HG02840 (cell line): ENCODE results near the gene BIN1.
"Not testable (repeated sequence)": the region's sequence is repeated elsewhere in the genome, so short reads cannot be mapped to it uniquely, and the experiment has no call there.

Experiments used
- ATAC-seq: cut with Tn5 transposase; IDR thresholded peaks from one replicate; pipeline ENCODE4 v1.9.1; 2021; ENCODE audit warnings: mild to moderate bottlenecking, moderate library complexity, moderate number of reproducible peaks; ENCODE audit not compliant: unreplicated experiment, low FRiP score

The BIN1 gene

GRCh38 chr2:127134833-127135830, 28.2 kb upstream of the BIN1 start:
- no peak for ATAC-seq

DNA sequence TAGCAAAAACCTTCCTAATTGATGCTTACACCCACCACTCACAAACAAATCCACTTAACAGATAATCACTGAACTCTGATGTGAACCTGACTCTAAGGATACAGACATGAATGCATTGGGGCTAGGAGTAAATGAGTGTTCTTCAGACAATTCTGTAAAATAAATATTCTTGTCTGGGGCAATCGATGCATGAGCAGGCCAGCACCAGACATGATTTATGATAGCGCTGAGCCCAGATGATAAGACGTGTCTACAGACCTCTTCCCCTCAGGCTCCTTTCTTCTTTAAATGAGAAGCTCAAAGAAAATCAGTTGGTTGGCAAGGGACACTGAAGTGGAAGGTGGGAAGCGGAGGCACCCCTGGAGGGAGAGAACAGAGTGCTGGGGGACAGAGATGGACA, 27.3 kb upstream of the BIN1 start:
- no peak for ATAC-seq

GRCh38 chr2:127133793-127134192, 26.8 kb upstream of the BIN1 start:
- ATAC-seq, result no peak

DNA sequence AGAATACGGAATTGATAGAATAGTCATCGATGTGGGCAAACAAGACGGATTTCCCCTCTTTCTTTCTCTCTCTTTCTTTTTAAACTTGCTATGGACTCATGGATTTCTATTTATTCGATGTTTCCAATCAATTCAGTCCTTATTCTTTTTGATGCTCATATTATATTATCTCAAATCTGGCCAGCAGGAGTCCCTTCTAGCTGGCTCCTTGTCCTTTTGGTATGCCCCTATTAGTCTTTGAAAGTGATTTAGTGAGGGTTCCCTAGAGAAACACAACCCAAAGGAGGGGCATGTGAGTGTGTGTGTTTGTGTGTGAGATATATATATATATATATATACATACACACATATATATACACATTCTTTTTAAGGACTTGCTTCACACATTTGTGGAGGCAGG, 23.5 kb upstream of the BIN1 start:
- no peak for ATAC-seq

- no peak for ATAC-seq
These were observed 23.0 kb upstream of the BIN1 start for GRCh38 chr2:127129937-127130336.

GRCh38 chr2:127128445-127128904, 21.5 kb upstream of the BIN1 start:
- peak; percentile 75 for ATAC-seq

DNA sequence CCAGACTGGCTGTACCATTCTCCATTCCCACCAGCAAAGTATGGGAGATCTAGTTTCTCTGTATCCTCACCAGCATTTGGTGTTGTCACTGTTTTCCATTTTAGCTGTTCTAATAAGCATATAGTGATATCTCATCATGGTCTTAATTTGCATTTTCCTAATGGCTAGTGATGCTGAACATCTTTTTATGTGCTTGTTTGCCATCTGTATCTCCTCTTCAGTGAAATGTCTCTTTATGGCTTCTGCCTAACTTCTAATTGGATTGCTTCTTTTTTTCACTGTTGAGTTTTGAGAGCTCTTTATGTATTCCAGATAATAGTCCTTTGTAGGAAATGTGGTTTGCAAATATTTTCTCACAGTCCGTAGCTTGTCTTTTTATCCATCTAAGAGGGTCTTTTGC, 18.9 kb upstream of the BIN1 start:
- no peak for ATAC-seq

- no peak for ATAC-seq
These were observed 17.5 kb upstream of the BIN1 start for GRCh38 chr2:127124426-127124825.

DNA sequence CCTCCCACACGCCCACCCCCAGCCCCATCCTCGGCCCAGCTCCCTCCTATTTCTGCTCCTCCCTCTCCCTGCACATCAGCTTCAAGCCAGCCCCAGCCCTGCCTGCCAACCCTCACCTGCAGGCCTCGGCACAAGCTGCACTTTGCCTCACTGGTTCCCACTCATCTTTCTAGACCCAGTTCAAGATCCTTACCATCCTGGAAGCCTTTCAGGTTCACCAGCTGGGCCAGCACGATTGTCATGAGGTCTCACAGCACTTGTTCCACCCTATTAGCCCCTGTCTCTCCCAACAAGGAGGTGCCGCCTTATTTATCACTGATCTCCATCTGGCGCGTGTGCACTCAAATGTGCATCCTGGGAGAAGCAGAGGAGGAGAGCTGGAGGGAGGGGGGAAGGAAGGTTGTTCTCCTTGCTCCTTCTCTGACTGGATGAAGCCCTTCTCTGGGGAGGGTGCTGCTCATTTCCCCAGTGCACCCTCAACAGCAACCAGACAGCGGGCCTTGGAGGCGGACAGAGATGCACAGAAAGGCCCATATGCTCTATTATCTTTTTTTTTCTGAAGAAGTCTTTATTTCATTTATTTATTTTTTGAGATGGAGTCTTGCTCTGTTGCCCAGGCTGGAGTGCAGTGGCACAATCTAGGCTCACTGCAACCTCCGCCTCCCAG, 15.5 kb upstream of the BIN1 start:
- no peak for ATAC-seq

DNA sequence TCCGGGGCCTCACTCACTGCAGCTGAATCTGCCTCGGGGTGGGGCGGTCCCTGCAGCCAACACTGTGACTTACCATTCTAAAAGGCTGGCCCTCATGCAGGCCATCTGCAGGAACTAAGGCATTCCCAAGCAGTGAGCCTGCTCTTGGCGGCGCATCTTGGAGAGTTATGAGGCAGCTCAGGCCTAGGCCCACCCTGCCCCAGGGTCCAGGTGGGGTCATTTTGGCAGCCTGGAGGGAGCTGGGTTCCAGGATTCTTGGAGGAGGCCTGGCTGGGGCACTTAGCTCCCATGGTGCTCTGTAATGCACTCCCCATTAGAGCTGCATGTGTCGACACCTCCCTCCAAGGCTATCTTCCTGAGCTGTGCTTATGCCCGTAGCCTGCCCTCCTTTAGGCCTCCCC, 14.8 kb upstream of the BIN1 start:
- no peak for ATAC-seq

- ATAC-seq, result no peak
These were observed 14.4 kb upstream of the BIN1 start for GRCh38 chr2:127121353-127121752.

GRCh38 chr2:127120408-127120807, 13.5 kb upstream of the BIN1 start:
- not testable (repeated sequence) for ATAC-seq

GRCh38 chr2:127118467-127118866, 11.5 kb upstream of the BIN1 start:
- ATAC-seq, result no peak

DNA sequence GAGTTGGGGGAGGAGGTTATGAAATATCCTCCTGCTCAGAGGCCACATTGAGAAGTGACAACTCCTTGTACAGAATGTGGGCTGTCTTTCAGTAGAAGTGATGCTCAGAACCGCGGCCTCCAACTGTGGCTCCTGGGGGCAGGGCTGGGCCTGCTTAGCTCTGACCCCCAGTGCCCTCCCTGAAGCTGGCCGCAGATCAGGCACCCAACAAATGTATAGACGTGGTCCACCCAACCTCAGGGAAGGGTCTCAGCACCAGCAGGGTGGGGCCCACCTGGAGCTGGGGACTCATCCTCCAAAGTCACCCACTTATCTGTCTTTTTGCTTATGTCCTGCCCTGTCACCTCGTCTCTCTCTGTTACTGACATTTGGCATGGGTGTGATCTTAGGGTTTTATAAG, 11.1 kb upstream of the BIN1 start:
- no peak for ATAC-seq

GRCh38 chr2:127117603-127118002, 10.6 kb upstream of the BIN1 start:
- ATAC-seq, result no peak

GRCh38 chr2:127115471-127116199, 8.7 kb upstream of the BIN1 start:
- ATAC-seq, result no peak

GRCh38 chr2:127110985-127111384, 4.0 kb upstream of the BIN1 start:
- ATAC-seq, result no peak

GRCh38 chr2:127108090-127108523, 1.2 kb upstream of the BIN1 start:
- ATAC-seq, result no peak

DNA sequence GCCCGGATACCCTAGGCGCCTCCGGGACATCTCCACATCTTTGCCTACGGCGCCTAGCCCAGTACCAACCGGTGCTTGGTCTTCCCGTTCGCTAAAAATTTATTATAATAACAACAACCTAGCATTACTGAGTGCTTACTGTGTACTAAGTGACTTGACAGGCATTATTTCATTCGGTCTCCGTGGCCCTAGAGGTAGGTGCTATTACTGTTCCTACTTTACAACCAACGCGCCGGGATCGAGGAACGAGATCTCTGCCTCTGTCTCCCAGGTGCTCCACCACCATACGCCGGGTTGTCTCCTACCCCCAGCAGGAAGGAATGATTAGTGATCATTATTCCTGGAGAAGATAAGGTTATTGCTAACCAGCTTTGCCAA, 657 bp upstream of the BIN1 start:
- peak; percentile 18 for ATAC-seq

DNA sequence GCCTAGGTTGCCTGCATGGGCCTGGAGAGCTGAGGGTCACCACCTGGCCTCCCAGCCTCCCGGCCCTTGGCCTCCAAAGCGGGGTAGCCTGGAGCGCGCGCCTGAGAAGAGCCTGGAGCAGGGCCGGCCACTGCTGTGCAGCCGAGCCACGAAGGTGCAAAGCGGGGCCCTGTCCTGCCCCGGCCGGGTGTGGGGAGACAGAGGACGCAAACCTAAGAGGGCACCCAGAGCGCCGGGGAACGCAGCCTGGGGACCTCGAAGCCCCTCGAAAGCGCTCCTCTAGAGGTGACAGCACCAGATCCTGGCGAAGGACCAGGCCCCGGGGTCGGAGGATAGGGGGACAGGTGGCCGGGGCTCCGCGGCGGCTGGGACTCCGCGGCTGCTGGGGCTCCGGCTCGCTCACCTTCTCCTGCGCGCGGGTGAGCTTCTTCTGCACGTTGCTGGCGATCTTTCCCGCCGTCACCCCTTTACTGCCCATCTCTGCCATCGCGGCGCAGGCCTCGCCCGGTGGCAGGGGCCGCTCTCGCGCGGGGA, 430 bp downstream of the BIN1 start:
- peak; percentile 13 for ATAC-seq
